ENCODE data around the gene WDR70.

WDR70 gene

GRCh38 chr5:37755581-37755980, 376.5 kb downstream of the WDR70 start:
- TF ChIP-seq CTCF (IDR thresholded peaks at IDR 0.05; ENCODE audit: low read depth, low read length): no peak
- H3K4me3 ChIP-seq (ENCODE audit: low read depth, low read length): no peak overlapping the region

- no peak overlapping the region for H3K4me3 ChIP-seq (ENCODE audit: low read depth, low read length)
- no peak for TF ChIP-seq CTCF (IDR thresholded peaks at IDR 0.05; ENCODE audit: low read depth, low read length)
Observed at GRCh38 chr5:37756248-37756647, 377.1 kb downstream of the WDR70 start.

- no peak for TF ChIP-seq CTCF (IDR thresholded peaks at IDR 0.05; ENCODE audit: low read depth, low read length)
- H3K4me3 ChIP-seq (ENCODE audit: low read depth, low read length): no peak overlapping the region
Observed at GRCh38 chr5:37757980-37758582, 379.0 kb downstream of the WDR70 start.

- no peak overlapping the region for H3K4me3 ChIP-seq (ENCODE audit: low read depth, low read length)
- no peak for TF ChIP-seq CTCF (IDR thresholded peaks at IDR 0.05; ENCODE audit: low read depth, low read length)
Observed at GRCh38 chr5:37767251-37767650, 388.1 kb downstream of the WDR70 start.

DNA sequence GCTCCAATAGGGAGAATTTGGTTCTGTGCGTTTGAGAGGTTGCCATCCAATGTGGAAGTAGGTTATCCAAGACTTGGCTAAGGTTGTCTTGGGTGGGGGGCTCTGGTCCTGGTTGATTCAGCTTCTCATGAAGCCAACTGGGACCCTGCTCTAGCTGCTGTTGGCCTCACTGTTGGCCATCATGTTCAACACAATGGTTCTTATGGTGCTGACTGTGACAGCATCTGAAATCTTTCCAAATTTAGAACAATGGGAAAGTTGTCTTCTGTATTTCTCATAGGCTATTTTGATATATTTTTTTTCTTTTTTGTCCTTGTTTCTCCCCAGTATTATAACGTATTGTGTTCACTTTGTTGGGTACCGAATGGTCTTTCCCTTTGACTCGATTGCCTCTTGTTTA, 388.8 kb downstream of the WDR70 start:
- H3K4me3 ChIP-seq (ENCODE audit: low read depth, low read length): no peak overlapping the region
- no peak for TF ChIP-seq CTCF (IDR thresholded peaks at IDR 0.05; ENCODE audit: low read depth, low read length)

DNA sequence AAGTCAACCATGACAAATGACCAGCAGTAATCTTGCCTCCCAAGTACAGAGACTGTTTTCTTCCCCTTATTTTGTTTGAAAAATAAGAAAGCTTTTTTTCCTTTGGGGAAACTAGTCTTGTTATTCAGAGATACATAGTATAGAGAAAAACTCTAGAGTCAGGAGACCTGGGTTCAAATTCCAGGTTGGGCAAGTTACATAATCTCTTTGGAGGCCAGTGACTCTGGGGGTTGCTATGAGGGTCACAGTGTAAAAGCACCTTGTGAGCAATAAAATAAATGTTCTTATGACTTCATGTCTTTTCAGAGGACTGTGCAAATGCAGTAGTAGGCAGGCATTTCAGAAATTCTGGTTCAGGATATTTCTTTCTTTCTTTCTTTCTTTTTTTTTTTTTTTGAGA, 389.3 kb downstream of the WDR70 start:
- no peak for TF ChIP-seq CTCF (IDR thresholded peaks at IDR 0.05; ENCODE audit: low read depth, low read length)
- H3K4me3 ChIP-seq (ENCODE audit: low read depth, low read length): no peak overlapping the region

DNA sequence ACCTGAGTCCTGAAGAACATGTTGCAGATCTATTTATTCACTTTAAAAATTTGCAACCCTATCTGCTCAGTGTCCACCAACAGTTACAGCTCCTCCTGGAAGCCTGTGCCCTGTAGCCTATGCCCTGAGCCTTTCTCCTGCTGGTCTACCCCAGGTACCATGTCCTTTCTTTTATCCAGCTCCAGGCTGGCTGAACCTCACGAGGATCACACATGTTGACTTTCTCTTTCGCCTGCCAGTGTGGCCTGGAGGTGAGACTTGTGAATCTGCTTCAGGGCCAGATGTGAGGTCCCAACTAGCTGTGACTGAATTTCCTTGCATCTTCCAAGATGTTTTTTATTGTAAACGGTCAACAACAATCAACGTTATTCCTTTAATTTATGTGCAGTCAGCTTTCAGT, 390.0 kb downstream of the WDR70 start:
- H3K4me3 ChIP-seq (ENCODE audit: low read depth, low read length): no peak overlapping the region
- TF ChIP-seq CTCF (IDR thresholded peaks at IDR 0.05; ENCODE audit: low read depth, low read length): no peak
